ENCODE data around the gene SLC28A2. TPM values are rescaled to one million over a fixed set of nuclear protein-coding genes. Genes with fewer than 3 reads are reported as not detected.

The SLC28A2 gene
- total RNA-seq, 1 experiment from 2014 or later = not detected

GRCh38 chr15:45224621-45225217 is 27.3 kb upstream of the SLC28A2 start:
- DNase-seq (ENCODE audit: low spot score) = no peak
- H3K36me3 ChIP-seq (ENCODE audit: insufficient read depth, low read length, poor library complexity, severe bottlenecking) = no peaks in the 10 kb centered on the region
- BruUV-seq (replicated peaks) = no TSS peak
- H3K27me3 ChIP-seq (replicated peaks; ENCODE audit: insufficient read depth, low read depth, low read length, poor library complexity) = peaks cover 4% of the 10 kb centered on the region
- TF ChIP-seq, protein P1, sequence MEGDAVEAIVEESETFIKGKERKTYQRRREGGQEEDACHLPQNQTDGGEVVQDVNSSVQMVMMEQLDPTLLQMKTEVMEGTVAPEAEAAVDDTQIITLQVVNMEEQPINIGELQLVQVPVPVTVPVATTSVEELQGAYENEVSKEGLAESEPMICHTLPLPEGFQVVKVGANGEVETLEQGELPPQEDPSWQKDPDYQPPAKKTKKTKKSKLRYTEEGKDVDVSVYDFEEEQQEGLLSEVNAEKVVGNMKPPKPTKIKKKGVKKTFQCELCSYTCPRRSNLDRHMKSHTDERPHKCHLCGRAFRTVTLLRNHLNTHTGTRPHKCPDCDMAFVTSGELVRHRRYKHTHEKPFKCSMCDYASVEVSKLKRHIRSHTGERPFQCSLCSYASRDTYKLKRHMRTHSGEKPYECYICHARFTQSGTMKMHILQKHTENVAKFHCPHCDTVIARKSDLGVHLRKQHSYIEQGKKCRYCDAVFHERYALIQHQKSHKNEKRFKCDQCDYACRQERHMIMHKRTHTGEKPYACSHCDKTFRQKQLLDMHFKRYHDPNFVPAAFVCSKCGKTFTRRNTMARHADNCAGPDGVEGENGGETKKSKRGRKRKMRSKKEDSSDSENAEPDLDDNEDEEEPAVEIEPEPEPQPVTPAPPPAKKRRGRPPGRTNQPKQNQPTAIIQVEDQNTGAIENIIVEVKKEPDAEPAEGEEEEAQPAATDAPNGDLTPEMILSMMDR (conservative IDR thresholded peaks at IDR 0.05; ENCODE audit: low read depth, low read length) = no peak
- TF ChIP-seq EZH2 (IDR thresholded peaks at IDR 0.05; ENCODE audit: borderline replicate concordance, low read depth, low read length, poor library complexity, severe bottlenecking) = no peak
- intact Hi-C loops (cut with micrococcal nuclease; ENCODE audit: unreplicated experiment) = no loop called here
- no peak overlapping the region for H3K27ac ChIP-seq (ENCODE audit: low read depth, low read length, poor library complexity, severe bottlenecking)
- CTCF ChIA-PET = no interaction called here
- no peaks in the 10 kb centered on the region for H3K9me3 ChIP-seq (ENCODE audit: low read depth, low read length, poor library complexity, severe bottlenecking)
- no peaks in the 10 kb centered on the region for H3K4me1 ChIP-seq (ENCODE audit: insufficient read depth, low read length, poor library complexity, severe bottlenecking)
- H3K4me3 ChIP-seq (ENCODE audit: low read depth, low read length, poor library complexity, severe bottlenecking) = no peak overlapping the region
- POLR2A ChIA-PET (ENCODE audit: low non-redundant PET) = no interaction called here

DNA sequence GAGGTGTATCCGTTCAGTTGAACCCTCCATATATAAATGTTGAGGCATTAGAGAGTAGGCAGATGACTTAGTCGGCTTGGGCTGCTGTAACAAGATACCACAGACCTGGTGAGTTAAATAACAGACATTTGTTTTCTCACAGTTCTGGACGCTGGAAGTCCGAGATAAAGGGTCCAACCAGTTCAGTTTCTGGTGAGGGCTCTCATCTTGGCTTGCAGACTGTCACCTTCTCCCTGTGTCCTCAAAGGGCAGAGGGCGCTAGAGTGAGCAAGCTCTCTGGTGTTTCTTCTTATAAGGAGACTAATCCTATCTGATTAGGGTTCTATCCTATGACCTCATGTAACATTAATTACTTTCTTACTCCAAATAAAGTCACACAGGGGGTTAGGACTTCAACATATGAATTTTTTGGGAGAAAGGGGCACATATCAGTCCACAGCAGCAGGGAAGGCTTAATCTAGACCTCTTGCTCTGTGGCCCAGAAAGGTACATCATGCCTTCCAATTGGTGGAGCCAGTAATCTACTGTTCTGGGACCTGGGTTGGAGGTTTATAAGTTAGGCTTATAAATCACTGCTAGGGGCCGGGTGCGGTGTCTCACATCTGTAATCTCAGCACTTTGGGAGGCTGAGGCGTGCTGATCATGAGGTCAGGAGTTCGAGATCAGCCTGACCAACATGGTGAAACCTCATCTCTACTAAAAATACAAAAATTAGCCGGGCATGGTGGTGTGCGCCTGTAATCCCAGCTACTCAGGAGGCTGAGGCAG is 26.3 kb upstream of the SLC28A2 start:
- H3K36me3 ChIP-seq (ENCODE audit: insufficient read depth, low read length, poor library complexity, severe bottlenecking) = no peaks in the 10 kb centered on the region
- H3K4me3 ChIP-seq (ENCODE audit: low read depth, low read length, poor library complexity, severe bottlenecking) = no peak overlapping the region
- H3K9me3 ChIP-seq (ENCODE audit: low read depth, low read length, poor library complexity, severe bottlenecking) = no peaks in the 10 kb centered on the region
- intact Hi-C loops (cut with micrococcal nuclease; ENCODE audit: unreplicated experiment) = no loop called here
- H3K27ac ChIP-seq (ENCODE audit: low read depth, low read length, poor library complexity, severe bottlenecking) = no peak overlapping the region
- no TSS peak for BruUV-seq (replicated peaks)
- POLR2A ChIA-PET (ENCODE audit: low non-redundant PET) = no interaction called here
- H3K27me3 ChIP-seq (replicated peaks; ENCODE audit: insufficient read depth, low read depth, low read length, poor library complexity) = peaks cover 4% of the 10 kb centered on the region
- CTCF ChIA-PET = no interaction called here
- H3K4me1 ChIP-seq (ENCODE audit: insufficient read depth, low read length, poor library complexity, severe bottlenecking) = no peaks in the 10 kb centered on the region
- DNase-seq (ENCODE audit: low spot score) = no peak
- TF ChIP-seq EZH2 (IDR thresholded peaks at IDR 0.05; ENCODE audit: borderline replicate concordance, low read depth, low read length, poor library complexity, severe bottlenecking) = no peak
- TF ChIP-seq, protein P1 (conservative IDR thresholded peaks at IDR 0.05; ENCODE audit: low read depth, low read length) = no peak

DNA sequence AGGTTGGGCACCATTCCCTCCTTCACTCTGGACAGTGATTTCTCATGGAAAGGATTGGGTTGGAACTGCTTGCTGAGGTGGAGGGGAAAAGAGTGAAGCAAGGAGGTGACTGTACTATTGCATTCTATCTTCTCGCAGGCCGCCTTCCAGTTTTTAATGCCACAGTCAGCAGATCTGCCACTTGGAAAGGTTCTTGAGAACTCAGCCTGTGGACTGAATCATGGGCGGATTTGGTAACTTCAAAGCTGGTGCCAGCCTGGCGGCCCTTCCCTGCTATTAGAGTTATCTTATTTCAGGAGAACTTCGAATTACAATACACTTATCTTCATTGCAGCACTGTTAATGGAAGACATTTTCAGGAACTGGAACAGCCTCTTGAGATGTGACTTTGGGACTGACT is 23.1 kb upstream of the SLC28A2 start:
- Histone ChIP-seq H3K9me3 (ENCODE audit: low read depth, low read length, poor library complexity, severe bottlenecking) (no peaks in the 10 kb centered on the region), H3K27me3 (replicated peaks; ENCODE audit: insufficient read depth, low read depth, low read length, poor library complexity) (no peaks in the 10 kb centered on the region), H3K4me3 (ENCODE audit: low read depth, low read length, poor library complexity, severe bottlenecking) (no peak overlapping the region), H3K27ac (ENCODE audit: low read depth, low read length, poor library complexity, severe bottlenecking) (no peak overlapping the region), H3K4me1 (ENCODE audit: insufficient read depth, low read length, poor library complexity, severe bottlenecking) (no peaks in the 10 kb centered on the region), H3K36me3 (ENCODE audit: insufficient read depth, low read length, poor library complexity, severe bottlenecking) (no peaks in the 10 kb centered on the region)
- DNase-seq (ENCODE audit: low spot score) = no peak
- intact Hi-C loops (cut with micrococcal nuclease; ENCODE audit: unreplicated experiment) = no loop called here
- TF ChIP-seq EZH2 (IDR thresholded peaks at IDR 0.05; ENCODE audit: borderline replicate concordance, low read depth, low read length, poor library complexity, severe bottlenecking) = no peak
- TF ChIP-seq, protein P1 (conservative IDR thresholded peaks at IDR 0.05; ENCODE audit: low read depth, low read length) = no peak
- ChIA-PET POLR2A (ENCODE audit: low non-redundant PET) (no interaction called here), CTCF (interaction anchor here (0.5 kb wide), 1 partner anchor 29 kb away, joined by 4 read pairs; no protein-coding TSS in a partner anchor)
- BruUV-seq (replicated peaks) = no TSS peak
